GM18861 (cell line): Measurements from ENCODE around the gene ST13.
"Not testable (repeated sequence)": the region's sequence is repeated elsewhere in the genome, so short reads cannot be mapped to it uniquely, and the experiment has no call there.

Experiments
- ATAC-seq: cut with Tn5 transposase; IDR thresholded peaks from one replicate; pipeline ENCODE4 v1.9.1; 2021; ENCODE audit not compliant: unreplicated experiment

ST13 gene

GRCh38 chr22:40844951-40845350 lies 11.5 kb downstream of the ST13 start:
- no peak for ATAC-seq

- ATAC-seq, result no peak
Observed at GRCh38 chr22:40838486-40838885, 18.0 kb downstream of the ST13 start.

GRCh38 chr22:40834619-40835018 lies 21.8 kb downstream of the ST13 start:
- ATAC-seq, result no peak

- ATAC-seq, result no peak
Observed at GRCh38 chr22:40829131-40829530, 27.3 kb downstream of the ST13 start.

- no peak for ATAC-seq
Observed at GRCh38 chr22:40826984-40827741, 29.3 kb downstream of the ST13 start.

GRCh38 chr22:40826292-40826691 lies 30.1 kb downstream of the ST13 start:
- ATAC-seq, result not testable (repeated sequence)

GRCh38 chr22:40823426-40823825 lies 33.0 kb downstream of the ST13 start:
- no peak for ATAC-seq

- ATAC-seq, result no peak
Observed at GRCh38 chr22:40819599-40820140, 36.8 kb downstream of the ST13 start.

- ATAC-seq, result peak; percentile 61
Observed at GRCh38 chr22:40818747-40819598, 37.5 kb downstream of the ST13 start, which contains the start of gene SLC25A17. Gene SLC25A17 (minus strand): TSS chr22:40819346. CDS start chr22:40819248, 98 bp downstream.

GRCh38 chr22:40818192-40818746 lies 38.2 kb downstream of the ST13 start:
- no peak for ATAC-seq

- no peak for ATAC-seq
Observed at GRCh38 chr22:40817737-40818136, 38.7 kb downstream of the ST13 start.

GRCh38 chr22:40813912-40814315 lies 42.5 kb downstream of the ST13 start:
- no peak for ATAC-seq

GRCh38 chr22:40808018-40808841 lies 48.2 kb downstream of the ST13 start:
- no peak for ATAC-seq

- no peak for ATAC-seq
Observed at GRCh38 chr22:40806711-40807110, 49.7 kb downstream of the ST13 start.

GRCh38 chr22:40805699-40806203 lies 50.7 kb downstream of the ST13 start:
- no peak for ATAC-seq

- no peak for ATAC-seq
Observed at GRCh38 chr22:40805239-40805638, 51.2 kb downstream of the ST13 start.

GRCh38 chr22:40803321-40803720 lies 53.1 kb downstream of the ST13 start:
- no peak for ATAC-seq

- ATAC-seq, result no peak
Observed at GRCh38 chr22:40799008-40799407, 57.4 kb downstream of the ST13 start.

GRCh38 chr22:40797427-40797826 lies 59.0 kb downstream of the ST13 start:
- ATAC-seq, result no peak

- ATAC-seq, result no peak
Observed at GRCh38 chr22:40792451-40792850, 64.0 kb downstream of the ST13 start.
